Activated CD4-positive, CD25-positive, alpha-beta regulatory T cell treated with anti-CD3 and anti-CD28 coated beads, Interleukin-2, amount 50 U/mL, for 72 hours (primary cell): Measurements from ENCODE around the gene BTG1.
"Not testable (repeated sequence)": the region's sequence is repeated elsewhere in the genome, so short reads cannot be mapped to it uniquely, and the experiment has no call there.

Source experiments
- DNase-seq: peaks from one replicate; pipeline ENCODE4 v3.0.0; 2021

Gene BTG1

GRCh38 chr12:92094301-92094700, 51.3 kb downstream of the BTG1 start:
- not testable (repeated sequence) for DNase-seq
